CD4-positive, alpha-beta T cell (primary cell): ENCODE data around the gene RPRM. TPM values are rescaled to one million over a fixed set of nuclear protein-coding genes. Genes with fewer than 3 reads are reported as not detected.

Experiments used
- ATAC-seq: fragments of 200-7000 bp; cut with Tn5 transposase; one replicate; pipeline ENCODE4 v1.10.0; 2022; ENCODE audit warnings: mild to moderate bottlenecking; ENCODE audit not compliant: poor library complexity
- CTCF ChIA-PET: fragments of 350-600 bp; sonication (Branson Sonifier 250); formaldehyde crosslinking; loops from one replicate; lab custom pipeline; 2021; ENCODE audit warnings: antibody characterized with exemption, inconsistent platforms; lab: Charles Lee
- POLR2A ChIA-PET: fragments of 350-600 bp; sonication (Branson Sonifier 250); formaldehyde crosslinking; loops from one replicate; lab custom pipeline; 2021; ENCODE audit warnings: antibody characterized with exemption, inconsistent platforms; lab: Charles Lee
- DNase-seq, 14 experiments: peaks; one replicate each; pipeline ENCODE4 v3.0.0-alpha.2; 2013 to 2020; ENCODE audit warnings: mixed read lengths in 2 of 14
- H3K27ac ChIP-seq, 2 donors: one replicate each; pipeline versions ENCODE4 v1.5.1 to v1.7.0; 2013; ENCODE audit warnings: low read length in 2 of 2, low read depth in 1 of 2, mild to moderate bottlenecking in 1 of 2
- H3K27me3 ChIP-seq, 2 experiments: 1 replicate in 1 of 2; 2 replicates in 1 of 2; pipeline versions ENCODE4 v1.6.1 to v1.7.0; 2013; ENCODE audit warnings: low read length in 2 of 2, control low read depth in 1 of 2, mild to moderate bottlenecking in 1 of 2, moderate library complexity in 1 of 2; ENCODE audit not compliant: insufficient read depth in 2 of 2, control insufficient read depth in 1 of 2
- H3K36me3 ChIP-seq: one replicate; pipeline ENCODE4 v1.6.1; 2013; ENCODE audit warnings: low read length, control low read depth; ENCODE audit not compliant: insufficient read depth
- H3K4me1 ChIP-seq: one replicate; pipeline ENCODE4 v1.6.1; 2013; ENCODE audit warnings: low read length, control low read depth; ENCODE audit not compliant: insufficient read depth
- H3K4me3 ChIP-seq: one replicate; pipeline ENCODE4 v1.5.1; 2013; ENCODE audit warnings: mild to moderate bottlenecking, low read length, moderate library complexity
- H3K9me3 ChIP-seq, 2 experiments: 1 replicate in 1 of 2; 2 replicates in 1 of 2; pipeline versions ENCODE4 v1.6.1 to v1.7.0; 2013; ENCODE audit warnings: low read length in 2 of 2, mild to moderate bottlenecking in 2 of 2, control low read depth in 1 of 2, moderate library complexity in 1 of 2; ENCODE audit not compliant: control insufficient read depth in 1 of 2, insufficient read depth in 1 of 2
- H3K27ac Mint-ChIP-seq: one replicate; pipeline ENCODE4 v1.8.0; 2020; ENCODE audit warnings: mixed read lengths
- H3K27me3 Mint-ChIP-seq: one replicate; pipeline ENCODE4 v1.8.0; 2021; ENCODE audit warnings: mixed read lengths
- H3K36me3 Mint-ChIP-seq: one replicate; pipeline ENCODE4 v1.8.0; 2021; ENCODE audit warnings: low read depth, mixed read lengths
- H3K4me1 Mint-ChIP-seq: one replicate; pipeline ENCODE4 v1.8.0; 2021; ENCODE audit warnings: low read depth, mixed read lengths
- H3K4me3 Mint-ChIP-seq: one replicate; pipeline ENCODE4 v1.8.0; 2020; ENCODE audit warnings: mild to moderate bottlenecking, mixed read lengths
- H3K9me3 Mint-ChIP-seq: one replicate; pipeline ENCODE4 v1.8.0; 2020; ENCODE audit warnings: mixed read lengths
- intact Hi-C, 2 experiments: fragments of 100-400 bp; cut with DNase I in 1 of 2; cut with micrococcal nuclease in 1 of 2; formaldehyde crosslinking; loops; one replicate each; pipeline versions ENCODE4 v1.15.1 to v1.9.0; 2023 to 2025; cut with DNase I, micrococcal nuclease
- total RNA-seq, 174 experiments: library from RNA in 2 of 174; stranded (reverse) in 2 of 174; gene quantifications; one replicate each; pipeline ENCODE4 v1.2.3 and lab custom pipeline; 2021 to 2026
- TF ChIP-seq, protein P1 (sequence below): fragments of 200-600 bp; IDR thresholded peaks from one replicate; pipeline ENCODE4 v1.8.0; 2022; ENCODE audit warnings: antibody characterized with exemption, mild to moderate bottlenecking

The RPRM gene
- total RNA-seq, 2 experiments from 2014 or later = not detected

DNA sequence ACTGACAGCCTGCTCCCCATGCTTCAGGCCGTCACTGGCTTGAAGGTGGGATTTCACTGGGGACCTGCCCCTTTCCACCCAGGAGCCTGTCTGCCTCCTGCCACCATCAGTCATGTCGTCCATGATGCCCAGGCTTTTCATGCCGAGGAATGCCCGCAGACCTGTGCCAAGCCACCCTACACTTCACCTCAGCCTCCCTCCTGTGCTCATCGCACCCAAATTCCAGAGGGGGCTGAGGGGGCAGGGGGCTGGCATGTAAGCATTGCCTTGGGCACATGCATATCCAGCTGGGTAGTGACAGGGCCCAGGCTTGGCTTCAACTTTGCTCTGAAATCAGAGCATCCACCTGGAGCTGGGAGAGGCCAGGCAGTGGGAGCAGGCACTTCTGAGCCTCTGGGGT lies 20.9 kb upstream of the RPRM start:
- Histone ChIP-seq H3K9me3 (peaks cover 0 to 8% of the 10 kb centered on the region in 2 experiments), H3K4me1 (no peaks in the 10 kb centered on the region), H3K27me3 (no peaks in the 10 kb centered on the region), H3K27ac (no peak overlapping the region), H3K36me3 (no peaks in the 10 kb centered on the region), H3K4me3 (no peak overlapping the region)
- ATAC-seq (no peak), DNase-seq (no peak)
- no peak overlapping the region for H3K27ac Mint-ChIP-seq
- H3K4me3 Mint-ChIP-seq = no peak overlapping the region
- H3K27me3 Mint-ChIP-seq = no peaks in the 10 kb centered on the region
- no peaks in the 10 kb centered on the region for H3K9me3 Mint-ChIP-seq
- POLR2A ChIA-PET = no interaction called here
- TF ChIP-seq, protein P1, sequence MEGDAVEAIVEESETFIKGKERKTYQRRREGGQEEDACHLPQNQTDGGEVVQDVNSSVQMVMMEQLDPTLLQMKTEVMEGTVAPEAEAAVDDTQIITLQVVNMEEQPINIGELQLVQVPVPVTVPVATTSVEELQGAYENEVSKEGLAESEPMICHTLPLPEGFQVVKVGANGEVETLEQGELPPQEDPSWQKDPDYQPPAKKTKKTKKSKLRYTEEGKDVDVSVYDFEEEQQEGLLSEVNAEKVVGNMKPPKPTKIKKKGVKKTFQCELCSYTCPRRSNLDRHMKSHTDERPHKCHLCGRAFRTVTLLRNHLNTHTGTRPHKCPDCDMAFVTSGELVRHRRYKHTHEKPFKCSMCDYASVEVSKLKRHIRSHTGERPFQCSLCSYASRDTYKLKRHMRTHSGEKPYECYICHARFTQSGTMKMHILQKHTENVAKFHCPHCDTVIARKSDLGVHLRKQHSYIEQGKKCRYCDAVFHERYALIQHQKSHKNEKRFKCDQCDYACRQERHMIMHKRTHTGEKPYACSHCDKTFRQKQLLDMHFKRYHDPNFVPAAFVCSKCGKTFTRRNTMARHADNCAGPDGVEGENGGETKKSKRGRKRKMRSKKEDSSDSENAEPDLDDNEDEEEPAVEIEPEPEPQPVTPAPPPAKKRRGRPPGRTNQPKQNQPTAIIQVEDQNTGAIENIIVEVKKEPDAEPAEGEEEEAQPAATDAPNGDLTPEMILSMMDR = no peak
- no peaks in the 10 kb centered on the region for H3K4me1 Mint-ChIP-seq
- intact Hi-C loops = no loop called here
- CTCF ChIA-PET = no interaction called here
- H3K36me3 Mint-ChIP-seq = no peaks in the 10 kb centered on the region

DNA sequence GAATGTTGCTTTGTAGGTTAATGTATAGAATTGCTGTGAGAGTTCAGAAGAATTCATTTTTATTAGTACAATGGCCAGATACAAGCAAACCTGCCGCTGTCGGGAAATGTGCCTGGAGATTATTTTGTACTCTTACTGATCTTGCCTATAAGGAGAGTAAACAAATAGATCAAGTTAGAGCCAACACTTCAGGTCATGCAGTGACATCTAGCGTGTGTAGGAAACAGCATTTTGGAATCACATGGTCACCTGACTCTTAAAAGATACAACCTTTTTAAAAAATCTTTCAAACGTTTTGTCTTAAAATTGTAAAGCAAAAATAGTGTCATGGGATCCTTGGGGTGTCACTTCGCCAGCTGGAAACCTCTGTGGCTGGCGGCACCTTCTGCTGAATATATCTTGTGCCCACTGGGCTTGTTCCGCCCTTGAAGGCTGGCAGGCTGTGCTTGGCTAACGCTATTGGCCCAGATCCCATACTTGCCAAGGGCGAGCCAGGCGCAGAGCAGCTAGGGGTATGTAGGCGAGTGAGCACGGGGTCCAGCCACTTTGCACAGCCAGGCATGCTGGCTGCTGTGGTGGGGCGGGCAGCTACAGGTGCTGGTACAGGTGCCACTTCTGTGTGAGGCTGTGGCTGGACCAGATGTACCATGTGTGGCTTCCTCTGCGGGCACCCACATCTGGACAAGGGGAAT lies 19.5 kb upstream of the RPRM start:
- Mint-ChIP-seq H3K4me3 (no peak overlapping the region), H3K4me1 (no peaks in the 10 kb centered on the region), H3K27ac (no peak overlapping the region), H3K27me3 (no peaks in the 10 kb centered on the region), H3K36me3 (no peaks in the 10 kb centered on the region), H3K9me3 (no peaks in the 10 kb centered on the region)
- DNase-seq = no peak
- Histone ChIP-seq H3K27me3 (no peaks in the 10 kb centered on the region), H3K9me3 (peaks cover 0 to 8% of the 10 kb centered on the region in 2 experiments), H3K27ac (no peak overlapping the region), H3K4me1 (no peaks in the 10 kb centered on the region), H3K4me3 (no peak overlapping the region), H3K36me3 (no peaks in the 10 kb centered on the region)
- ATAC-seq = no peak
- TF ChIP-seq, protein P1 = no peak
- ChIA-PET POLR2A (no interaction called here), CTCF (no interaction called here)
- intact Hi-C loops = no loop called here

DNA sequence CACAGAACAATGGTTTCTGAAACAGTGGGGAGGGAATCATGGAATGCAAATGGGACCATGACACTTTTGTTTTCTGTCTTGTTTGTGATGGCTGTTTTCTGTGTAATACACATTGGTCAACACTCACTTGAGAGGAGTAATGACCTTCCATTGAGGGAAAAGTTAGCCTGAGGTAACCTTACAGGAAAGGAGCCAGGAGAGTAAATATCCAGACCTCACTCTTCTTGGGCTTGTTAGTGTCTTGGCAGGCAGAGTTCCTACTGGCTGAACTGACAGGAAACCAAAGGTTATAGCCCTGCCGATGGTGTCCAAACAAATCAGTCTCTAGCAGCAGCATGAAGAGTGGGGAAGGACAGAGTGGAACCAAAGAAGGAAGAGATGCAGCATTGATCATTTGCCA lies 17.2 kb upstream of the RPRM start:
- intact Hi-C loops = no loop called here
- Histone ChIP-seq H3K4me1 (no peaks in the 10 kb centered on the region), H3K27ac (no peak overlapping the region), H3K36me3 (no peaks in the 10 kb centered on the region), H3K27me3 (no peaks in the 10 kb centered on the region), H3K4me3 (no peak overlapping the region), H3K9me3 (peaks cover 0 to 8% of the 10 kb centered on the region in 2 experiments)
- no peaks in the 10 kb centered on the region for H3K27me3 Mint-ChIP-seq
- no peaks in the 10 kb centered on the region for H3K4me1 Mint-ChIP-seq
- no peak overlapping the region for H3K27ac Mint-ChIP-seq
- ATAC-seq (no peak), DNase-seq (no peak)
- H3K4me3 Mint-ChIP-seq = no peak overlapping the region
- no peaks in the 10 kb centered on the region for H3K36me3 Mint-ChIP-seq
- no peaks in the 10 kb centered on the region for H3K9me3 Mint-ChIP-seq
- POLR2A ChIA-PET = no interaction called here
- CTCF ChIA-PET = no interaction called here
- TF ChIP-seq, protein P1 = no peak
